ENCODE results near the gene C1orf167.
A peak's percentile ranks its signal among the peaks of the same experiment; 100 is the strongest.

Gene C1orf167

GRCh38 chr1:11735854-11736745 is 25.9 kb upstream of the C1orf167 start, which contains the start of gene AGTRAP:
TSS of gene AGTRAP (plus strand) at chr1:11736136. CDS start at chr1:11736209, 73 bp downstream.
- peak; percentile 89 for DNase-seq (ENCODE audit: low read depth)

DNA sequence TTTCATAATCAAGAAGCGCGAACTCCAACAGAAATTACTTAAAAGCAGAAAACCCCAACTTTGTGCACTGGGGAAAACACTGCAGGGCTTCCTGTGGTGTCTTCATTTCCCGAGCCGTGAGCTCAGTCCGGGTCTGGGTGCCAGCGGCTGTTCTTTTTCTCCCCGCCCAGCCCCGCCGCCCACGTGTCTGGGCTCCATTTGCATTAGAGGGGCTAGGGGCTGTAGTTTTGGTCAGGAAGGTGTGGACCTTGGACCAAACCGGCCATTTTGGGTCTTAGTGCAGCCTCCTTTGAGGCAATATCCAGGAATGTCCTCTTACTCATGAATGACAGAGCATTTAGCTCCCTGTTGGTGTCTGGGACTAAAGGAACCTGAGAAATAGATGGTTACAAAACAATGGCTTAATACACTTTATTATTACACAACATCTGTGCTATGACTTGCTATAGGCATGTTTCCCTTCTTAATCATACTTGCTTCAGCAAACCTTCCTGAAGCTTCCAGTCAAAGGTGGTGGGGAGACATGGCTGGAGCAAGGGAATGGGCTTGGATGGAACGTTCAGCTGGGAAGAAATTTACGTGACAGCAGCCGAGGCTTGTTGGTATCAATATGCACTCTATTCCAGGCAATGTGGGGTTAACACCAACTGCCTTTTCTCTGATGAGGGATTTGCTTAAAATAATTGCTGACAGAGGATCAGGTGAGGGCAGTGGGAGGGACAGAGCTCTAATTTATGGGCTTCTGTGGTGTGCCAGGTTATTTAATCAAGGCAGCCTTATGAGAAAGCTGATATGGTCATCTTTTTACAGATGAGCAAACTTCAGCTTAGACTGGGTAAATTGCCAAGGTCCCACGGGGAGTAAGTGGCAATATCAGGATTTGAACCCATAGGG is 25.0 kb upstream of the C1orf167 start:
- DNase-seq (ENCODE audit: low read depth), result peak; percentile 90

DNA sequence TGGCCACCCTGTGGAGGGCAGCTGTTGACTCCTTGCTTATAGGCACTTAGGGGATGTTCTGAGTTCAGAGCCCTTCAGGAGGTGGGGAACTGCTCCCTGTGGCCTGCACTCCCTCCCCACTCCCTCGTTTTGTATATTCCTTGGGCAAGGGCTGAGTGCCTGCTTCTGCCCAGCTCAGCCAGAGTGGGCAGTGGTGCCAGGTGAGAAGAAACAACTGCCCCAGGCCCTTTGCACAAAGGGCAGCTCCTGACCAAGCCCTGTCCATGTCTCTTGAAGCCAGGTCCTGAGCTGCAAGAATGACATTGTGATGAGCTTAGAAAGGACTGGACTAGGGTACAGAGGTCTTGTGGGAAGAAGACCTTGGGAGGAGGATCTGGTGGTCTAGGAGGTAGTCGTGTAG is 23.9 kb upstream of the C1orf167 start:
- DNase-seq (ENCODE audit: low read depth), result no peak

- DNase-seq (ENCODE audit: low read depth), result no peak
These were observed 23.2 kb upstream of the C1orf167 start for GRCh38 chr1:11738783-11739182.

- DNase-seq (ENCODE audit: low read depth), result no peak
These were observed 21.5 kb upstream of the C1orf167 start for GRCh38 chr1:11740258-11741192.

DNA sequence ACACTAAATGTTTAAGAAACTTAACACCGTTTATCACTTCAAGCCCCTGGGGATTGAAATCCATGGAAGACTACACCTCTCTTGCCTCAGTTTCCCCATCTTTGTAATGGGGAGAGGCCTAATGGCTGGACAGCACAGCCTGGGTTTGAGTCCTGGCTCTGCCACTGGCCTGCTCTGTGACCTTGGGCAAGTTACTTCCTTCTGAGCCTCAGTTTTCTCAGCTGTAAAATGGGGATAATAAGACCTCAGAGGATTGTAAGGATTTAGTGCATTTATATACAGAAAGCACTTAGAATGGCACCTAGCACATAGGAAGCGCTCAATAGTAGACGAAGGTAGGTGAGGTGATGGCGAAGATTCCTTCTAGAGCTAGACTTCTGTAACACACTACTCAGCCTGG is 20.5 kb upstream of the C1orf167 start:
- DNase-seq (ENCODE audit: low read depth), result no peak

GRCh38 chr1:11741919-11742558 is 20.0 kb upstream of the C1orf167 start:
- DNase-seq (ENCODE audit: low read depth), result peak; percentile 26

- no peak for DNase-seq (ENCODE audit: low read depth)
These were observed 17.7 kb upstream of the C1orf167 start for GRCh38 chr1:11744287-11744686.

GRCh38 chr1:11746092-11746491 is 15.9 kb upstream of the C1orf167 start:
- DNase-seq (ENCODE audit: low read depth), result no peak

DNA sequence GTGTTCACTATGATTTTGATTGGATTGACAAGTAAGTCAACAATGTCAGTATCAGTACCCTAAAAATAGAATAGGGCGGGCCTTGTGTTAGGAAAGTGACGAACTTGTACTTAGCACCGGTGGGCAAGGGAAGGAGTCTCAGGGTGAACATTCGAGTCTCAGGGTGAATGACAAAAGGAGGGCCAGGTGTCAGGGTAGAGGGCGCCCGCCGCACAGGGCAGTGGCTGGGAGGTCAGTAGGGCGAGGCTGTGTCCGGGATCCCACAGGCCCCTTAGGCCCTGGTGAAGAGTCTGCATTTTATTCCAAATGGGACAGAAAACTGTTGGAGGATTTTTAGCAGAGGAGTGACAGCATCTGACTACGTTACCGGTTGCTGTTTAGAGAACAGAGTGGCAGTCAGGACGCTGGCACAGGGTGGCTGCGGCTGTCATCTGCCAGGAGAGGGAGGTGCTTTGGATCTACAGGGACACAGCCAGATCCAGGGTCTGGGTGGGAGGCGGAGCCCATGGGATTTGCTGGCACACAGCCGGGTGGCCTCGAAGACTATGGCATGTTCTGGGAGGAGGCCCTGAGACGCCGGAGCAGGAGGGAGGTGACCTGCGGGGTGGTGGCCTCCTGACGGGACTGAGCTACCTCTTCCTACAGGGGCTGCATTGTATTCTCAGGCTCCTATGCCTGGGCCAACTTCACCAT is 15.1 kb upstream of the C1orf167 start:
- no peak for DNase-seq (ENCODE audit: low read depth)

DNA sequence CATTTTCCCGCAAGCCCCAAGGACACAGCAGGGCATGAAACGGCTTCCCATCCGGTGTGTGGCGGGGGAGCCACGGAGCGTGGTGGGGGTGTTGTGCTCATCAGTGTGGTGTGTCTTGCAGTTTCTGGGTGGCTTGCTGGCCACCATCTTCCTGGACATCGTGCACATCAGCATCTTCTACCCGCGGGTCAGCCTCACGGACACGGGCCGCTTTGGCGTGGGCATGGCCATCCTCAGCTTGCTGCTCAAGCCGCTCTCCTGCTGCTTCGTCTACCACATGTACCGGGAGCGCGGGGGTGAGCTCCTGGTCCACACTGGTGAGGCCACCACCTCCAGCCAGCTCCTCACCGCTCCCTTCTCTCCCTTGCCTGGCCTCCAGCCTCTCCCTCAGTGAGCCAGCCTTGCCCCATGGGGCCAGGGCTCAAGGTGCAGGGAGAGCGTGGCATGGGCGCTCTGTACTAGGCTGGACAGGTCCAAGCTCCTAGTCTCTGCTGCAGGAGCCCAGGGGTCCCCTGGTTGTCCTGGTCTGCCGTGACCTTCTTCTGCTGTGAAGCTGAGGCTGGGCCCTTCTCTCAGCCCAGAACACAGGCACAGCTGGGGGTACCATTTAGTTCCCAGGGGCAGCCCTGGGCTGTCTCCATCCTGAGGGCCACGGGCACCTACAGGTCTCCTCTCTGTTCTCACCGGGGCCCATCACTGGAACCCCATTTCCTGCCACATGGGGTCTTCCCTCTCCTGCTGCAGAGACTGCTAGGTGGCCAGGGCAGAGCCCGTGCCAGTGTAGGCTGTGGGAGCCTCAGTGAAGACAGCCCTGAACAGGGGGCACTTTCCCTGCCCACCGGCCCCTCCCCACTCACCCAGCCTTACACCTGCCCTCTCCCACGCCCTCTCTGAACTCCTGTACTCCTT is 13.4 kb upstream of the C1orf167 start:
- no peak for DNase-seq (ENCODE audit: low read depth)

- DNase-seq (ENCODE audit: low read depth), result no peak
These were observed 12.7 kb upstream of the C1orf167 start for GRCh38 chr1:11749203-11749689.

GRCh38 chr1:11749996-11750395 is 12.0 kb upstream of the C1orf167 start:
- DNase-seq (ENCODE audit: low read depth), result no peak

DNA sequence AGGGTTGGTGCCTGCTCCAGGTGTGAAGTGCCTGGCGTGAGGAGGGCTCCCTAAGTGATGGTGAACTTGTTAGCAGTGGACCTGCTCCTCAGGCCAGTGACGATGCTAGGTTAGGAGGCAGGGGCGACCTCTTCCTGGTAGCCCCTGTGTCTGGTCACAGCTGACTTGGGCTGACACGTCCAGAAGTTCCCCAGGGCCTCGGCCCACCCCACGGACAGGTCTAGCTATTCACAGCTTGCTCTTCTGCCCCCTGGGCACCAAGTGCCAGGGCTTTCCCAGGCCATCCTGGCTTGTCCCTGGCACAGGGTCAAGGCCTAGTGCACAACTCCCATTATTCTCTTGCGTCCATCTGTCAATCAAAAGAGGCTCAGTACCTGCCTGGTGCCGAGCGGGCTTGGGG is 10.9 kb upstream of the C1orf167 start:
- DNase-seq (ENCODE audit: low read depth), result no peak

DNA sequence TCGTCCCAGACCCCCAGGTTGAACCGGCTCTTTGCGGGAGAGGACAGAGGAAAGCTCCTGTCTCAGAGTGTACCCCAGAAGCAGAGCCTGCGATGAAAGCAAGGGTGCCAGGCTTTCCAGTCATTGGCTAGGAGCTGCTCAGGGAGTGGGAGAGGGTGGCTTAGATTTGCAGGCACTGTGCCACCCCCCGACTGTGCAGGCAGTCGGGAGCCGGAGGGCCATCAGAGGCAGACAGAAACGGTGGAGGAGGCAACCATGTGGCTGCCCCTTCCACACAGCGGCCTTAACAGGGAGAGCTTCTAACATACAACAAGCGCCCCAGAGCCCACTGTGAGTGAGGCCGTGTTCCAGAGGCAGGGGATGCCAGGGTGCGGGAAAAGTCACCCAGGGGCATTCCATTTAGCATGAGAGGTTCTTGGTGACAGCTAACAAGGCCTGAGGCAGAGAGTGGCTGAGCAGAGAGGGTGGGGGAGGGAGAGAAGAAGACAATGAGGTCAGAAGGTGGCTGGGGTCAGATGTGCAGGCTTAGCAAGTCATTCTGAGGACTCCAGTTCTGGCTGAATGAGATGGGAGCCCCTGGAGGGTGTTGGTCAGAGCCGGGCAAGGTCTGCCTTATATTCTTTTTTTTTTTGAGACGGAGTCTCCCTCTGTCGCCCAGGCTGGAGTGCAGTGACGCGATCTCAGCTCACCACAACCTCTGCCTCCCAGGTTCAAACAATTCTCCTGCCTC is 9.5 kb upstream of the C1orf167 start:
- DNase-seq (ENCODE audit: low read depth), result no peak

DNA sequence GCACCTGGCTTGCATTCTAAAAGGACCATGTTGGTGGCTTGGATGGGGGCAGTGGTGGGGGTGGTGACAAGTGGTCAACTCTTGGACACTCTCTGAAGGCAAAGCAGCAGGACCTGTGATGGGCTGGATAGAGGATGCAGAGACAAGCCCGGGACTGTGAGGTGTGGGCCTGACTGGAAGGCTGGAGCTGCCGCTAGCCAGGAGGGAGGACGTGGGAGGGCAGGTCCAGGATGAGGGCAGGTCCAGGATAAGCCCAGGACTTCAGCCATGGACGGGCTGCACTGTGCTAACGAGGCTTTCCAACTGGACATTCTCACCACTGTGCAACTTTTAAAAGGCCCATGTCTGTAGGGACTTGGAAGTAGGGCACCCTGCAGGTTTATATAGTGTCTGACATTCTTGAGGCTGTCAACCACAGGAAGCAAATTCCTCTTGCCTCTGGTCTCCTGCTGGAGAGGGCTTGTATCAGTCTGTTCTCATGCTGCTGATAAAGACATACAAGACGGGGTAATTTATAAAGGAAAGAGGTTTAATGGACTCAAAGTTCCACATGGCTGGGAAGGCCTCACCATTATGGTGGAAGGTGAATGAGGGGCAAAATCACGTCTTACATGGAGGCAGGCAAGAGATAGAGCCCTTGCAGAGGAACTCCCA is 8.3 kb upstream of the C1orf167 start:
- DNase-seq (ENCODE audit: low read depth), result no peak

DNA sequence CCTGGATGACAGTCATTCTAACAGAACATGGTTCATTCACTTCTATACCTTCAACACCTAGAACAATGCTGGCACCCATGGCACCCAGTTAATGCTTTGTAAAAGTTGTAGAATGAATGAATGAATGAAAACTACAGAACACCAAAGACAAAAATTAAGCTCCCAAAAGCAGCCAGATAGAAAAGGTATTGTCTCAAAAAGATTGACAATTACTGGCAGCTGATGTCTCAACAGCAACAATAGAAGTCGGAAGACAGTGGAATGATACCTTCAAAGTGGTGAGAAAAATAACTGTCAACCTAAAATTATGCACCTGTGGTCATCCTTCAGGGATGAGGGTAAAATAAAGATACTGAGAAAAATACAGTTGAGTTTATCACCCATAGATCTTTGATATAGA is 4.9 kb upstream of the C1orf167 start:
- no peak for DNase-seq (ENCODE audit: low read depth)

DNA sequence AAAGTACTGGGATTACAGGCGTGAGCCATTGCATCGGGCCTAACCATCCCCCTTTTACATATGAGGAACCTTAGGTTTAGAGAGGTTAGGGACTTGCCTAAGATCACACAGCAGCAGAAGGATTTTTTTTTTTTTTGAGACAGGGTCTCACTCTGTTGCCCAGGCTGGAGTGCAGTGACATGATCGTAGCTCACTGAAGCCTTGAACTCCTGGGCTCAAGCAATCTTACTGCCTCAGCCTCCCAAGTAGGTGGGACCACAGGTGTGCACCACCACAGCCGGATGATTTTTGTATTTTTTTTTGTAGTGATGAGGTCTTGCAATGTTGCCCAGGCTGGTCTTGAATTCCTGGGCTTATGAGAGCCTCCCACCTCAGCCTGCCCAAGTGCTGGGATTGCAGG is 2.2 kb upstream of the C1orf167 start:
- DNase-seq (ENCODE audit: low read depth), result no peak

Data from fibroblast of gingiva (primary cell).